Activated CD4-positive, CD25-positive, alpha-beta regulatory T cell treated with anti-CD3 and anti-CD28 coated beads, Interleukin-2, amount 50 U/mL, for 72 hours (primary cell): ENCODE results near the gene KCNT1.

Source experiments
- DNase-seq: peaks from one replicate; pipeline ENCODE4 v3.0.0; 2021

KCNT1 gene

DNA sequence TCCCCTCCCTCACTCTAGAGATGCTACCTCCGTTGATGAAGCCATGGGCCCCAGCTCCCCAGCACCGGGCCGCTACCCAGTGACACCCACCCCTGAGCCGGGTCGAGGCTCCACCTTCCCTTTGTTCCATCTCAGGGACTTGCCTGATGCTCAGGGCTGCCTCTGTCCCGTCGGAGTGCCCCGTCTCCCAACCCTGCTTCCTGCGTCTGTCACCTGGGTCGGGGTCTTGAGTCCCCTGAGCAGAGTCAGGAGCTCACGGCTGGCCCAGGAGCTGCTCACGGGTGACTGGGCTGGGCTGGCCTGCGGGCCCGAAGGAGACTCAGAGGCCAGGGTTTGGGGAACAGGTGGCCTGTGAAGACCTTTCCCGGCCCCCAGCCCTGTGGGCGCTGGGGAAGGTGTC is 85.3 kb downstream of the KCNT1 start:
- DNase-seq, result no peak

GRCh38 chr9:135787776-135788575 is 86.0 kb downstream of the KCNT1 start:
- DNase-seq, result no peak

DNA sequence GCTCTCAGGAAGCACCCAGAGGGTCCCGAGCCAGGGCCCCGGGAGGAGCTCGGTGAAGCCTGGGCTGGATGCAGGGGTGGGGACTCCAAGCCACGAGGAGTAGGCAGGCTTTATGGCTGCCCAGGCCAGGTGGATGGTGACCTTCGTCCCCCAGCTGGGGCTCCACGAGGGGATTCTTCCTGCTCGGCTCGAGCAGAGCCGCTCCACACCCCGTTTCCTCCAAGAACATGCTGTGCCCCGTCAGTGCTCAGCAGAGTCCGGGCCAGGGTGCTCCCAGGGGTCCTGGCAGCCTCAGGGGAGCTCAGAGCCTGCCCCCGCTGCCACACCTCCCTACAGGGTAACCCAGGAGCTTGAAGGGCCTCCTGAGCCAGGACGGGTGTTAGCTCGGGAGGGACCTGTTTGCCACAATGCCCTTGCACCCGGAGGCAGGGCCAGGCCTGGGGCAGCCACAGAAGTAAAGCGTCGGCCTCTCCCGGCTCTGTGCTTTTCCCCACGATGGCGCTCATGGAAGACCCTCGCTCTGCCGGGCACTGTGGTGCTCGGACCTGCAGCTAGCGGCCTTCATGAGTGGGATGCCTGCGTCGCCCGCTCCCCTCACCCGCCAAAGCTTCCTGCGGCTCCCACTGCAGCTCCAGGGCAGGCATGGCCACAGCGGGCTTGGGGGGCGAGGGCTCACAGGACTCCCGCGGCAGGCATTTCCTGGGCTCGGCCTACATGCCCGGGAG is 86.8 kb downstream of the KCNT1 start:
- DNase-seq, result no peak

- no peak for DNase-seq
Measured at GRCh38 chr9:135789838-135790291, 87.9 kb downstream of the KCNT1 start.

DNA sequence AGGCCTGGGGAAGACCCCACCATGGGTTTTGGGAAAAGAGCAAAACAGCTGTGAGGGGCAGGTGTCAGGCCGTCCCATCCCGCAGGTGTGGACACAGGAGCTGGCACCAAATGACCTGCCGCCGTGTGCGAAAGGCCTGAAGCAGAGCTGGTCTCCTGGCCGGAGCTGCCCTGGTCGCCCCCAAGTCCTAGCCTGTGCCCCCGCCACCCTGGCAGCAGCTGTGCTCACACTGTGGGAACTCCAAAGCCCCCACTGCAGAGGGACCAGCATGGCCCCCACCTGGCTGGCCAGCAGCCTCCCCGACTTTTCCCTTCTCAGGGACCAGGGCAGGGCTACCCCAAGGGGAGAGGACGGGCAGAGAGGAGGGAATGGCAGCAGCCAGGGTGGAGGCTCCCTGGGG is 88.4 kb downstream of the KCNT1 start:
- no peak for DNase-seq

DNA sequence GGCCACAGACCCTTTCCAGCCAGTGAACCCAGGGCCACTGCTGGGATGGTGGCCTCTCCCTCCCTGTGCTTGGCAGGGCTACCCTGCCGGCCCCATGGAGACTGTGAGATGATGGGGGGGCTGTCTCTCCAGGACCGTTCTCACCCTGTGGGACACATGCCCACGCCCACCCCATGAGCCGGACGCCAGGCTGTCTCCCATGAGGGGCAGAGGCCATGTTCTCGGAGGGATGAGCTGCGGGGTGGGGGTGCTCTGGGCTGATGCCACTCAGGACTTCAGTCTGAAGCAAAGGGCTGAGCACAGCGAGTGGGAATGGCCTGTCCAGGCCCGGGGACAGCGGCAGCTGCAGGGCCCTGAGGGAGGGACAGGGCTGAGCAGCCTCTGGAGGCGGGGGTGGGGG is 88.9 kb downstream of the KCNT1 start:
- no peak for DNase-seq

DNA sequence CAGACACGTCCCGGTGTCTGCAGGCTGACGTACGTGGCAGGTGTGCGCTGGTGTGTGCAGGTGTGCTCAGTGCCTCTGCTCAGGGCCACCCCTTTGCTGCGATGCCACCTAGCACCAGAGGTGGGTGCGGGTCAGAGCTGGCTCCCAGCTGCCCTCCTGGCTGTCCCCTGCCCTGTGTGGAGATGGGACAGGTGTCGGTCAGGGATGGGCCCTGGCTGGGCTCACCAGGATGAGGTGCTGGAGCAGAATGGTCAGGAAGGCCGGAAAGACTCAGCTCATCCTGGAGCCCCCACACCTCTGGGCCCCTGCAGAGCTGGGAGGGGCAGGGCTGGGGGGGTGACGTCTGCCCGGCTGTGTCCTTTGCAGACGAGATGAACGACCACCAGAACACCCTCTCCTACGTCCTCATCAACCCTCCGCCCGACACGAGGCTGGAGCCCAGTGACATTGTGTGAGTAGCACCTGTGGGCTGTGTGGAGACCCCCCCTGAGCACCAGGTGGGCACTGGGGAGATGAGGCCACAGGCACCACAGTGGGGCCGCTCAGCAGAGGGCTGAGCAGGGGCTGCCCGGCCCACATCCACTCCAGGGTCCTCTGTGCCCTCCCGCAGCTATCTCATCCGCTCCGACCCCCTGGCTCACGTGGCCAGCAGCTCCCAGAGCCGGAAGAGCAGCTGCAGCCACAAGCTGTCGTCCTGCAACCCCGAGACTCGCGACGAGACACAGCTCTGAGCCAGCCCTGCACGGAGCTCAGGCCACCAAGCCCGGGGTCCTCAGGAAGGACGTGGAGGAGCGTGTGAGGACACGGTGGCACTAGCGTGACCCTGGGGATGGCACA is 89.7 kb downstream of the KCNT1 start:
- DNase-seq, result no peak

GRCh38 chr9:135792268-135793128 is 90.5 kb downstream of the KCNT1 start:
- no peak for DNase-seq

GRCh38 chr9:135793221-135794056 is 91.5 kb downstream of the KCNT1 start:
- DNase-seq, result no peak

- no peak for DNase-seq
Measured at GRCh38 chr9:135794057-135794335, 92.0 kb downstream of the KCNT1 start.

DNA sequence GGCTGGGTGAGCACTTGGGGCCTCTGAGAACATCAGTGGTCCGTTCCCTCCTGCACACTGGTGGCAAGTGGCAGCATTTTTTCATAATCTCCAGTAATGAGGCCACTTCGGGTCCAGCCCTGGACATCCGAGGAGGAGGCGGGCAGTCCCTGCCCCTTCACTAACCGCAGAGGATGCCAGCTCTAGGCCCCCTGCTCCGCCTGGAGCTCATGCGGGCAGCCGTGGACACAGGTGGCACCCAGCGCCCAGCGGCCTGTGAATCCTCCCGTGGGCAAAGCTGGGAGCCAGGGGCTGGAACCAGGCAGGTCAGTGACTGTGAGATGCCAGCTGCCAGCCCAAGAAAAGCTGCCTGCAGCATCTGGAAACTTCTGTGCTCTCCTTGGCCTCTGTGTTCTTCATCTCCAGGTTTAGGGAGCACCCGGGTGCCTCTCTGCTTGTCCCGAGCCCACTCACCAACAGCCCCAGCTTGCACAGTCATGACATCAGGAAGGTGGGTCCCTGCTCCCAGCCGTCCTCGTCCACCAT is 92.4 kb downstream of the KCNT1 start:
- no peak for DNase-seq

GRCh38 chr9:135795391-135795790 is 93.4 kb downstream of the KCNT1 start:
- DNase-seq, result no peak

GRCh38 chr9:135796784-135797485 is 95.0 kb downstream of the KCNT1 start:
- no peak for DNase-seq

DNA sequence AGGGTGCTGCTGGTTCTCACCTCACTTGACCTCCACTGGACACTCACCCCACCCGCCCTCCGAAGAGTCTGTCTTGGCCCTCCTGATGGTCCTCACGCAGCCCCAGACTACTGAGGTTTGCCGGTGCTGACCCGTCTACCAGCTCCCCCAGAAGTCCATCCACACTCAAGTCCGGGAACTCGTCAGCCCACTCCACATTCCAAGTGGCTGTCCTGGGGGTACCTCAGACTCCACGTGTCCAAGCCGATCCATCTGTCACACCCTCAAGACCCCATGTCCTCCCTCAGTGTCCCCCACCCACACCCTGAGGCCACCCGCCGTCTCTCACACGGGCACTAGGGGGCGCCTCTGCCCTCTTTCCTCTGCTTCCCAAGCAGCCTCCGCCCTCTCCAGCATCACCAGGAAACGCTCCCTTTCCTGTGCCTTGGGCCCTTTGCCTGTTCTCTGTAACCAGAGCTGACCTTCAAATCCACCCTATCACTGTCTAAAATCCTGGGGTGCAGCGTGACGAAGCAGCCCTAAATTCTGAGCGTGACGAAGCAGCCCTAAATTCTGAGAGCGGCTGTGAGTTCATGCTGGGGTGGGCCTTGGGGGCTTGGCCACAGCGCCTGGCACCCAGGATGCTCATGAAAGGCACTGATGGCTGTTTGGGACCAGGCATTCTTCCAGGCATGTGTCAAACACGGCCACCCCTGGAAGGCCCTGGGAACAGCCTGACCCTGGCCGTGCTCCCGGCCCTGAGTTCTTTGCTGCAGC is 95.7 kb downstream of the KCNT1 start:
- DNase-seq, result no peak

DNA sequence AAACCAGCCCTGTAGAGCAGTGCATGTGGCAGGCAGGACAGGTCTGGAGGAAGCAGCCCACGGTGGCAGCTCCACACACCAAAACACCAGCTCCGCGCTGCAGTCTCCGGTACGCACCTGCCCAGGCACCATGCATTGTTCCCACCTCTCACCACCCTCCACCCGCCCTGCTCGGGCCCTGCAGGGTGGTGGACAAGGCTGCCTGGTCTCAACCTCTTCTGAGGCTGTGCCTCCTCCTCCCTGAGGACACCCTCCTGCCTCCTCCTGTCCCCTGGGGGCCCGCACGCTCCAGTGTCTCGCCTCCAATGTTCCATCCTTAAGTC is 96.2 kb downstream of the KCNT1 start:
- DNase-seq, result no peak

DNA sequence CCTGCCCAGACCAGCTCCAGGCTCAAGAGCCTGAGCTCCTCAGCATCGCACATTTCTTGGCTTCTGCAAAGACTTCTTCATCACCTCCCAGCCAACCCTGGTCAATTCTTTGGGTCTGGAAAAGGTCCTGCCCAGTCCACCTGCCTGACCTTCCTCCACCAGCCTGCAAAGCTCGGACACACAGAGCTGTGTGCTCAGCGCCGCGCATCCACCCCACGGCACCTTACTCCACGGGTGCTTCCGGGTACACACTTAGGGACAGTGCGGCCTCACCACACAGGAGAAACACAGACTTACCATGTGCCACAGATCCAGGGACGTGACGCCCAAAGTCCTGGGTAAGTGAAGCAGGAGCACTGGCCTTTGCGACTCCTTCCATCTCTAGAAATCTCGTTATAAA is 97.3 kb downstream of the KCNT1 start:
- DNase-seq, result no peak

DNA sequence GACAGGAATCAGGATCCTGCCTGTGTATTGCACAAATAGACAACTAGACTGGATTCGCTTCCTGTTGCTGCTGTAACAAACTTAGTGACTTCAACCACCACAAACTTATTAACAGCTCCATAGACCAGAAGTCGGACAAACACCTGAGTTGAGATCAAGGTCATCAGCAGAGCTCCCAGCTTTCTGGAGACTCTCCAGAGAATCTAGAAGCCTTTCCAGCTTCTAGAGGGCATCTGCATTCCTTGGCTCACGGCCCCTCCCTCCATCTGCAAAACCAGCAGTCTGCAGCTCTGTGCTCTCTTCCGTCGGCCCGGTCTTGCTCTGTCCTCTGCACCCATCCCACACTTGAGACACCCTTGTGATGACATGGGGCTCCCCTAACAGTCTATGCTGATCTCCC is 99.1 kb downstream of the KCNT1 start:
- no peak for DNase-seq

DNA sequence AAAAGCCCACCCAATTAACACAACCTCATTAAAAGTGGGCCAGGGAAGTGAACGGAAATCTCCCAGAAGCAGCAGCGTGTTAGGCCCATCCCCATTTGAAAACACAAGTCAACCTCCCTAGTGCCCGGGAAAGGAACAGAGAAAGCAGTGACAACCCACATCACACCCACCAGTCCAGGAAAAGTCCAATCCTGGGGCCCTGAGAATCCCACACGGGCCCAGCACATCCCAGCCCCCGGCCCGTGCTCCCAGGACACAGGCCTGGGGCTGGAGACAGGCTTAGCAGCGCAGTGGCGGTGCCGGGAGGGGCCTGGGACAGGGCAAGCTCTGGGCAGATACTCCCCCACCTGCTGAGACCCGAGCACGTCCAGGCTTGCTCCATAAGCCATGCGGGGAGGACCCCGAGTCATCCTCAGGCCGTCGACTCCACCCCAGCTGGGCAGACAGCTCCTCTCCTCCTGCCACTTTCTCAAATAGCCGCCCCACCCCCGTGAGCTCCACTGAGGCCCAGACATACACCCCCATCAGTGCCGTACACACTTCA is 101.0 kb downstream of the KCNT1 start:
- DNase-seq, result no peak

DNA sequence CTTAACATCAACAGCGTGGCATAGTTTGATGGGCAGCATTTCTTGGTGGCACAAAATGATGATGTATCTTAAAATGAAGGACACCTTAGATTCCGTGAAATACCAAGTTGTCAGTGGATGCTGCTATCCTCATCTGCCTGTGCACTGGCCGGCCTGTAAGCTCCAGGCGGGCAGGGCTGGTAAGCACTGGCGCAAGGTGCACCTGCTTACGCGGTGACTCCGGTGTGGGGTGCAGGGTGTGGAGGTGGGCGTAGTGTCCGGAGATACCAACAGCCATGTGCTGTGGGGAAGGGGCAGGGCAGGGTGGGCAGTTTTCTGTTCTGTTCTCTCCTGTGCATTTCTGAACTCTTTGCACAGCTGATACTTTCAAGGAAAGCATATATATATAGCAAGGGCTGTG is 101.5 kb downstream of the KCNT1 start:
- no peak for DNase-seq
